ENCODE results near the gene PIEZO1. TPM values are rescaled to one million over a fixed set of nuclear protein-coding genes. Genes with fewer than 3 reads are reported as not detected.

Gene PIEZO1
- total RNA-seq, 1 donor from 2014 or later: 208 TPM

DNA sequence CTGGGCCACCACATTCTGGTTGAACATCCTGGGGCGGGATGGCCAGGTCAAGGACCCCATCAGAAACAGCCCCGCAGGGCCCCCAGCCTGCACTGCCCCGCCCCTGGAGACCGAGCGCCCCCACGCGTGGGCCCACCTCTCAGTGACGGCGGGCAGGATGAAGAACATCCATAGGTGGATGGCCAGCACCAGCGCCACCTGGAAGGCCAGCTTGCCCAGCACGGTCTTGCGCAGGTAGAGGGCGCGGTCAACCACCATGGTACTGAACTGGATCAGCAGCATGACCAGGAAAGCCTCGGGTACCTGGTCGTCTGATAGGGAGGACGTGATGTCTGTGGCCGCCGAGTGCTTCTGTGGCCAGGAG, 65.1 kb downstream of the PIEZO1 start:
- Mint-ChIP-seq H3K27ac (ENCODE audit: unreplicated experiment) (no peak overlapping the region), H3K27me3 (ENCODE audit: low read depth) (no peaks in the 10 kb centered on the region), H3K9me3 (ENCODE audit: low read depth) (no peaks in the 10 kb centered on the region), H3K4me1 (ENCODE audit: low read depth) (no peaks in the 10 kb centered on the region), H3K4me3 (ENCODE audit: unreplicated experiment) (no peak overlapping the region), H3K36me3 (ENCODE audit: low read depth) (peaks cover 24% of the 10 kb centered on the region)
- TF ChIP-seq, protein P1, sequence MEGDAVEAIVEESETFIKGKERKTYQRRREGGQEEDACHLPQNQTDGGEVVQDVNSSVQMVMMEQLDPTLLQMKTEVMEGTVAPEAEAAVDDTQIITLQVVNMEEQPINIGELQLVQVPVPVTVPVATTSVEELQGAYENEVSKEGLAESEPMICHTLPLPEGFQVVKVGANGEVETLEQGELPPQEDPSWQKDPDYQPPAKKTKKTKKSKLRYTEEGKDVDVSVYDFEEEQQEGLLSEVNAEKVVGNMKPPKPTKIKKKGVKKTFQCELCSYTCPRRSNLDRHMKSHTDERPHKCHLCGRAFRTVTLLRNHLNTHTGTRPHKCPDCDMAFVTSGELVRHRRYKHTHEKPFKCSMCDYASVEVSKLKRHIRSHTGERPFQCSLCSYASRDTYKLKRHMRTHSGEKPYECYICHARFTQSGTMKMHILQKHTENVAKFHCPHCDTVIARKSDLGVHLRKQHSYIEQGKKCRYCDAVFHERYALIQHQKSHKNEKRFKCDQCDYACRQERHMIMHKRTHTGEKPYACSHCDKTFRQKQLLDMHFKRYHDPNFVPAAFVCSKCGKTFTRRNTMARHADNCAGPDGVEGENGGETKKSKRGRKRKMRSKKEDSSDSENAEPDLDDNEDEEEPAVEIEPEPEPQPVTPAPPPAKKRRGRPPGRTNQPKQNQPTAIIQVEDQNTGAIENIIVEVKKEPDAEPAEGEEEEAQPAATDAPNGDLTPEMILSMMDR (IDR thresholded peaks at IDR 0.05): no peak
- no peak for DNase-seq (ENCODE audit: low spot score)

- TF ChIP-seq, protein P1 (IDR thresholded peaks at IDR 0.05): no peak
- Mint-ChIP-seq H3K27me3 (ENCODE audit: low read depth) (no peaks in the 10 kb centered on the region), H3K4me3 (ENCODE audit: unreplicated experiment) (no peak overlapping the region), H3K9me3 (ENCODE audit: low read depth) (no peaks in the 10 kb centered on the region), H3K36me3 (ENCODE audit: low read depth) (peaks cover 21% of the 10 kb centered on the region), H3K27ac (ENCODE audit: unreplicated experiment) (no peak overlapping the region), H3K4me1 (ENCODE audit: low read depth) (no peaks in the 10 kb centered on the region)
- no peak for DNase-seq (ENCODE audit: low spot score)
Observed at GRCh38 chr16:88719267-88719932, 65.6 kb downstream of the PIEZO1 start.

DNA sequence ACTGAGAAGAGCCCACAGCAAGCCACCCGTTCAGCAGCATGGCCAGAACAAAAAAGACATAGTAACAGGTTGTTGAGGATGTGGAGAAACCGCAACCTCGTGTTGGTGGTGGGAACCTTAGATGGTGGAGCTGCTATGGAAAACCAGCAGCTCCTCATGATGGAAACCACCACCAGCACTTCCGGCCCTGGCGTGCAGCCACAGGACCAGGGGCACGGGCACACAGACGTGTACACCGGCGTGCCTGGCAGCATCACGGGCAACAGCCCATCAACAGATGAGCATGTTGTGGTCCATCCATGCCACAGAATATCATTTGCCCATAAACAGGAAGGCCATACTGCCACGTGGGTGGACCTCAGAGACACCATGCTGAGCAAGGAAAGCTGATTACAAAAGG, 66.8 kb downstream of the PIEZO1 start:
- no peaks in the 10 kb centered on the region for H3K27me3 Mint-ChIP-seq (ENCODE audit: low read depth)
- TF ChIP-seq, protein P1 (IDR thresholded peaks at IDR 0.05): no peak
- no peak for DNase-seq (ENCODE audit: low spot score)
- peaks cover 18% of the 10 kb centered on the region for H3K36me3 Mint-ChIP-seq (ENCODE audit: low read depth)
- no peaks in the 10 kb centered on the region for H3K9me3 Mint-ChIP-seq (ENCODE audit: low read depth)
- peak overlapping the region; percentile 32 for H3K27ac Mint-ChIP-seq (ENCODE audit: unreplicated experiment)
- no peak overlapping the region for H3K4me3 Mint-ChIP-seq (ENCODE audit: unreplicated experiment)
- no peaks in the 10 kb centered on the region for H3K4me1 Mint-ChIP-seq (ENCODE audit: low read depth)

DNA sequence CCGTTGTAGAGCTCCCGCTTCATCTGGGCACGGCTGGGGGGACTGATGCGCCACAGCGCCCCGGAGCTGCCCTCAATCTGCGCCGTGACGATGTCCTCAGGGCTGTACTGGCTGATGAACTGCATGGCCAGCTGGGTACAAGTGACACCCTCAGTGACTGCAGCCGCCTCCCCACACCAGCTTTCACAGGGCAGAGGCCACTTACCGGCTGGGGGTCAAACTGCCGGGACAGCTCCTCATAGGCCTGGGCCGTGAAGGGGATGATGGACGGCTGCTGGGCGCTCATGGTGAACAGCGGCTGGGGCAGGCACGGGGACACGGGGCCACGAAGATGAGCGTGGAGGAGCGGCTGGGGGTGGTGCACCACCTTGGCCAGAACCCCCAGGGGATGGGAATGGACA, 68.4 kb downstream of the PIEZO1 start:
- Mint-ChIP-seq H3K4me1 (ENCODE audit: low read depth) (no peaks in the 10 kb centered on the region), H3K4me3 (ENCODE audit: unreplicated experiment) (no peak overlapping the region), H3K27ac (ENCODE audit: unreplicated experiment) (no peak overlapping the region), H3K36me3 (ENCODE audit: low read depth) (peaks cover 18% of the 10 kb centered on the region), H3K27me3 (ENCODE audit: low read depth) (no peaks in the 10 kb centered on the region), H3K9me3 (ENCODE audit: low read depth) (no peaks in the 10 kb centered on the region)
- DNase-seq (ENCODE audit: low spot score): no peak
- TF ChIP-seq, protein P1 (IDR thresholded peaks at IDR 0.05): no peak

- no peaks in the 10 kb centered on the region for H3K4me1 Mint-ChIP-seq (ENCODE audit: low read depth)
- peaks cover 18% of the 10 kb centered on the region for H3K36me3 Mint-ChIP-seq (ENCODE audit: low read depth)
- TF ChIP-seq, protein P1 (IDR thresholded peaks at IDR 0.05): no peak
- H3K9me3 Mint-ChIP-seq (ENCODE audit: low read depth): no peaks in the 10 kb centered on the region
- H3K27me3 Mint-ChIP-seq (ENCODE audit: low read depth): no peaks in the 10 kb centered on the region
- DNase-seq (ENCODE audit: low spot score): no peak
- no peak overlapping the region for H3K4me3 Mint-ChIP-seq (ENCODE audit: unreplicated experiment)
- H3K27ac Mint-ChIP-seq (ENCODE audit: unreplicated experiment): no peak overlapping the region
Observed at GRCh38 chr16:88716201-88716600, 68.8 kb downstream of the PIEZO1 start.

Measured in chondrocyte (in vitro differentiated cells).